Spleen (tissue), 11 donors: ENCODE results near the gene KCNE4. TPM values are rescaled to one million over a fixed set of nuclear protein-coding genes. Genes with fewer than 3 reads are reported as not detected.

Experiments
- DNase-seq: peaks from one replicate; pipeline ENCODE4 v3.0.0-alpha.2; 2020
- H3K27ac ChIP-seq, 8 donors: fragments of 200-600 bp; sonication (generic) in 7 of 8; 1 replicate in 4 of 8; 2 replicates in 4 of 8; pipeline versions ENCODE4 v1.5.0 to v1.8.0; 2016 to 2021; ENCODE audit warnings: inconsistent platforms in 4 of 8, mild to moderate bottlenecking in 4 of 8, moderate library complexity in 1 of 8
- H3K27me3 ChIP-seq, 7 donors: fragments of 200-600 bp; sonication (generic) in 6 of 7; replicated peaks in 1 of 7; 1 replicate in 4 of 7; 2 replicates in 3 of 7; pipeline versions ENCODE4 v1.5.0 to v1.8.0; 2016 to 2021; ENCODE audit warnings: inconsistent platforms in 3 of 7, mild to moderate bottlenecking in 1 of 7
- H3K36me3 ChIP-seq, 6 donors: fragments of 200-600 bp; sonication (generic) in 5 of 6; 1 replicate in 4 of 6; 2 replicates in 2 of 6; pipeline versions ENCODE4 v1.5.0 to v1.8.0; 2016 to 2021; ENCODE audit warnings: inconsistent platforms in 2 of 6
- H3K4me1 ChIP-seq, 6 donors: fragments of 200-600 bp; sonication (generic) in 5 of 6; 1 replicate in 3 of 6; 2 replicates in 3 of 6; pipeline versions ENCODE4 v1.5.0 to v1.8.0; 2016 to 2021; ENCODE audit warnings: inconsistent platforms in 3 of 6
- H3K4me3 ChIP-seq, 8 donors: fragments of 200-600 bp; sonication (generic) in 7 of 8; 1 replicate in 4 of 8; 2 replicates in 4 of 8; pipeline versions ENCODE4 v1.5.0 to v1.8.0; 2016 to 2021; ENCODE audit warnings: inconsistent platforms in 4 of 8, mild to moderate bottlenecking in 4 of 8, moderate library complexity in 2 of 8
- H3K9me3 ChIP-seq, 8 donors: fragments of 200-600 bp; sonication (generic) in 7 of 8; 1 replicate in 4 of 8; 2 replicates in 4 of 8; pipeline versions ENCODE4 v1.5.0 to v1.8.0; 2016 to 2021; ENCODE audit warnings: inconsistent platforms in 4 of 8
- CTCF ChIP-seq, 11 experiments: fragments of 200-600 bp in 7 of 11; fragments of 450-650 bp in 4 of 11; sonication (generic) in 4 of 11; IDR thresholded peaks in 8 of 11; conservative IDR thresholded peaks in 3 of 11; 1 replicate in 7 of 11; 2 replicates in 4 of 11; pipeline versions ENCODE4 v1.4.0 to v1.8.0; 2016 to 2021; ENCODE audit warnings: antibody characterized with exemption in 11 of 11, inconsistent platforms in 4 of 11, mild to moderate bottlenecking in 1 of 11
- POLR2A ChIP-seq, 3 donors: fragments of 450-650 bp; IDR thresholded peaks; one replicate each; pipeline ENCODE4 v1.5.1; 2017; ENCODE audit warnings: antibody characterized with exemption in 3 of 3, mild to moderate bottlenecking in 1 of 3
- POLR2AphosphoS5 ChIP-seq, 3 donors: sonication (generic); formaldehyde crosslinking; IDR thresholded peaks; one replicate each; pipeline ENCODE4 v1.5.1; 2017; ENCODE audit warnings: antibody characterized with exemption in 3 of 3
- WGBS, 5 donors: extraction: QIAGEN DNeasy Blood & Tissue Kit in 3 of 5; methylation state at CpG; one replicate each; pipeline versions ENCODE4 v1.1.5 to v1.1.7; 2013 to 2018; 5-methylcytosine and 5-hydroxymethylcytosine counted together
- intact Hi-C: fragments of 100-400 bp; cut with DNase I; formaldehyde crosslinking; loops from one replicate; pipeline ENCODE4 v1.15.0; 2023; ENCODE audit warnings: low total_unique reads
- polyA plus RNA-seq, 3 donors: library from polyadenylated mRNA; stranded (reverse); fragments of 200-250 nt; gene quantifications; one replicate each; pipeline ENCODE4 v1.2.1, GENCODE V29; 2013
- total RNA-seq, 7 donors: library from RNA; depleted of rRNA in 3 of 7; stranded (reverse); fragments of >200 nt in 3 of 7; fragmentation: NEBNext Ultra II Directional in 4 of 7; extraction: Animal tissue kit (Norgen Biotek cat#: 25700) in 4 of 7; gene quantifications; one replicate each; pipeline versions ENCODE4 v1.1.0 to v1.2.1, GENCODE V29; 2016 to 2021
- donor health status: healthy with polysubstance abuse.
- donor health status: DM: no; HTN: no; CAD: no; lungs with moderate emphysema.
- donor health status: DM: no; HTN: no; CAD: no.
- donor health status: Bipolar disorder and iron deficiency.
- donor health status: healthy.
- donor health status: DM: no; HTN: no; CAD: no.
- donor health status: DM: yes; HTN: yes; CAD: no.

Gene KCNE4
- total and polyA plus RNA-seq, 10 donors, result 1.0 to 25.0 (median 4.3) TPM

GRCh38 chr2:223087466-223087865 is 35.5 kb downstream of the KCNE4 start:
- intact Hi-C loops, result no loop called here
- TF ChIP-seq CTCF (IDR thresholded peaks at IDR 0.05 in 8 of 11, conservative IDR thresholded peaks at IDR 0.05 in 3 of 11), result no peak
- no peak for TF ChIP-seq POLR2A (IDR thresholded peaks at IDR 0.05)
- TF ChIP-seq POLR2AphosphoS5 (IDR thresholded peaks at IDR 0.05), result no peak
- H3K27ac ChIP-seq, result no peak overlapping the region
- H3K4me3 ChIP-seq, result no peak overlapping the region
- no peaks in the 10 kb centered on the region for H3K27me3 ChIP-seq
- DNase-seq, result no peak
- no peaks in the 10 kb centered on the region for H3K4me1 ChIP-seq
- H3K9me3 ChIP-seq, result no peaks in the 10 kb centered on the region
- 89 to 95% (median 91%) methylated on average over 5 of the region's 5 CpGs for WGBS, 5 donors
- H3K36me3 ChIP-seq, result no peaks in the 10 kb centered on the region

- WGBS, 5 donors, result 64 to 81% (median 75%) methylated on average over 3 of the region's 3 CpGs
- TF ChIP-seq CTCF (IDR thresholded peaks at IDR 0.05 in 8 of 11, conservative IDR thresholded peaks at IDR 0.05 in 3 of 11) (no peak), POLR2AphosphoS5 (IDR thresholded peaks at IDR 0.05) (no peak), POLR2A (IDR thresholded peaks at IDR 0.05) (no peak)
- H3K4me1 ChIP-seq, result no peaks in the 10 kb centered on the region
- H3K9me3 ChIP-seq, result no peaks in the 10 kb centered on the region
- H3K27me3 ChIP-seq, result no peaks in the 10 kb centered on the region
- intact Hi-C loops, result no loop called here
- DNase-seq, result no peak
- H3K27ac ChIP-seq, result no peak overlapping the region
- H3K4me3 ChIP-seq, result no peak overlapping the region
- no peaks in the 10 kb centered on the region for H3K36me3 ChIP-seq
Observed at GRCh38 chr2:223088866-223089265, 36.9 kb downstream of the KCNE4 start.

- no peak for TF ChIP-seq POLR2A (IDR thresholded peaks at IDR 0.05)
- TF ChIP-seq POLR2AphosphoS5 (IDR thresholded peaks at IDR 0.05), result no peak
- no peak for TF ChIP-seq CTCF (IDR thresholded peaks at IDR 0.05 in 8 of 11, conservative IDR thresholded peaks at IDR 0.05 in 3 of 11)
- no peak overlapping the region for H3K27ac ChIP-seq
- no peak for DNase-seq
- H3K4me1 ChIP-seq, result no peaks in the 10 kb centered on the region
- H3K36me3 ChIP-seq, result no peaks in the 10 kb centered on the region
- no peaks in the 10 kb centered on the region for H3K27me3 ChIP-seq
- no peak overlapping the region for H3K4me3 ChIP-seq
- WGBS, 5 donors, result 75 to 89% (median 79%) methylated on average over 5 of the region's 5 CpGs
- no peaks in the 10 kb centered on the region for H3K9me3 ChIP-seq
- intact Hi-C loops, result no loop called here
Observed at GRCh38 chr2:223090039-223090438, 38.0 kb downstream of the KCNE4 start.

- H3K9me3 ChIP-seq, result no peaks in the 10 kb centered on the region
- H3K36me3 ChIP-seq, result no peaks in the 10 kb centered on the region
- H3K4me3 ChIP-seq, result no peak overlapping the region
- DNase-seq, result no peak
- no peak overlapping the region for H3K27ac ChIP-seq
- 77 to 94% (median 84%) methylated on average over 1 of the region's 1 CpG for WGBS, 5 donors
- intact Hi-C loops, result no loop called here
- H3K27me3 ChIP-seq, result no peaks in the 10 kb centered on the region
- H3K4me1 ChIP-seq, result no peaks in the 10 kb centered on the region
- TF ChIP-seq CTCF (IDR thresholded peaks at IDR 0.05 in 8 of 11, conservative IDR thresholded peaks at IDR 0.05 in 3 of 11) (no peak), POLR2AphosphoS5 (IDR thresholded peaks at IDR 0.05) (no peak), POLR2A (IDR thresholded peaks at IDR 0.05) (no peak)
Observed at GRCh38 chr2:223090540-223091235, 38.7 kb downstream of the KCNE4 start.
